GM21447 (cell line): ENCODE measurements around the gene SEMA3C.
A peak's percentile ranks its signal among the peaks of the same experiment; 100 is the strongest.

ENCODE experiments used
- ATAC-seq: cut with Tn5 transposase; IDR thresholded peaks from one replicate; pipeline ENCODE4 v1.9.1; 2021; ENCODE audit not compliant: unreplicated experiment

The SEMA3C gene

GRCh38 chr7:80707318-80707717, 211.5 kb downstream of the SEMA3C start:
- ATAC-seq, result no peak

GRCh38 chr7:80705130-80705781, 213.6 kb downstream of the SEMA3C start:
- ATAC-seq, result no peak

GRCh38 chr7:80703272-80703671, 215.6 kb downstream of the SEMA3C start:
- no peak for ATAC-seq

GRCh38 chr7:80699721-80700256, 219.1 kb downstream of the SEMA3C start:
- no peak for ATAC-seq

GRCh38 chr7:80699045-80699638, 219.7 kb downstream of the SEMA3C start:
- ATAC-seq, result peak; percentile 81
